Measurements from ENCODE around the gene TFEB.
"Not testable (repeated sequence)": the region's sequence is repeated elsewhere in the genome, so short reads cannot be mapped to it uniquely, and the experiment has no call there.

The TFEB gene

DNA sequence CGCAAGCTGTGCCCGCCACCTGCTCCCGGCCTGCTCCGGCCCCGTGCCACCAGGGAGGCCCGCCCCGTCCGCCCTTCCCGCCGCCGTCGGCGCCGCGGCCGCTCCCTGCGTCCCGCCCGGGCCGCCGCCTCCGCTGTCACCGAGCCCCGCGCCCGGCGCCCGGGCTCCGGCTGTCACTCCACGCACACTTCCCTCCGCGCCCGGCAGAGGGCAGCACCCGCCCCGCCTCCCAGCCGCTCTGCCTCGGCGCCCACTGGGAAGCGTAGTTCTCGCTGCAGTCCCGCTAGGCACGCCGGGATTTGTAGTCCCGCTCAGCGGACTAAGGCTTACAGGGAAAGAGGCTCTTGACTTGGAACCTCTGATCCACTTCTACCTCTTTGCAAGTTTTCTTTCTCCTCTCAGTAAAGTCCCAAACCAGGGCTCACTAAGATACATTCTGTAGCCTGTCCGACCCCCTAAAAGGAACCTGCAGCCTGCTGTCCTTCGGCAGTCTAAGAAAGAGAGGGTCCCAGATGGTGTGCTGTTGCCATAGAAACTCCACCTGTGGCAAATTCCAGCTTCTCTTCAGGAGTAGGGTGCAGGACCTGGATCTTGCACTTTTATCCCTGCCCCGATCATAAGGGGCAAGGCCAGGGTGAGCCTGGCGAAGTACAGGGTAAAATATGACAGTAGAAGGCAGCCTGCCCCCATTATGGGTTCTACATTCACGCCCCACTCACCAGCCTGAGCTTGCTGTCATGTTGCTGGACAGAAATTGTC is at the start of gene TFEB:
TSS of gene TFEB (minus strand) at position 182 of the 759 bp plus-strand sequence. CDS start 44,395 bp downstream, outside the sequence.
- DNase-seq (ENCODE audit: low read depth): peak; percentile 79

DNA sequence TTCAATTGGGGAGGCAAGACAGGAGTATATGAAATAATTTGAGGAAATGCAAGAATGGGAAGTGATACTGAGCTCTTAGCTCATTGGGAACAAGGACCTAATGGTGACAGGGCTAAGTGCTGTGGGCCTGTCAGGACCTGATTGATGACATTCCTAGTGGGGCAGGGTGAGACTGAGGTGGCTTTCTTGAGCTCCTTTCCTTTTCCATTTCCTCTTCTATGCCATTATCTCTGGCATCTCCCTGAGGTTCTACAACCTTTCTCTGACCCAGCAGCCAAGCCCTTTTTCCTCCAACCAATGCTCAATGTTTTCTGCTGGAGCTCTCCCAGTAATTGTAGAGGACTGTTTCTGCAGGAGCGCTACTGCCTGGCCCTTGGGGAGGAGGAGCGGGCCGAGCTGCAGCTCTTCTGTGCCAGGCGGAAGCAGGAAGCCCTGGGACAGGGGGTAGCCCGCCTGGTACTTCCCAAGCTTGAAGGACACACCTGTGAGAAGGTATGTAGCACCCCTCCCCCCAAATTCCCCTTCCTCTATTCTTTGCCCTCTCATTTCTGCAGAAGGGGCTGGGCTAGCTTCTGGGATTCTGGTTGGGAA is 49.3 kb upstream of the TFEB start:
- no peak for DNase-seq (ENCODE audit: low read depth)

GRCh38 chr6:41783106-41783780 is 47.8 kb upstream of the TFEB start:
- no peak for DNase-seq (ENCODE audit: low read depth)

DNA sequence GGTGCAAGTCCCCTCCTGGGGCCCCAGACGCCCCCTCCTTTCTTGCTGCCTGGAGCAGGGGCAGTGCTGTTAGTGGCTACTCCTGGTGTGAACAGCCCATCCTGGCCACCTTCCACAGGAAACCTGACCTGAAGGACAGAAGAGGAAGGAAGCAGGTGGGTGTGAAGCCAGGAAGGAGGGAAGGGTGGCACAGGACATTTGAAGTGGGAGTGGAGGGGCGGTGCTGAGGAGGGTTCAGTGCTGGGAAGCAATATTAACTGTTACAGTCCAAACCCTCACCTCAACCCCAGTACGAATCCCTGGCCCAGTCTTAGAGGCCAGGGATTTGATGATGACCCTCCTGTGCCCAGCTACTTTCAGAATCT is 45.9 kb upstream of the TFEB start:
- DNase-seq (ENCODE audit: low read depth): no peak

DNA sequence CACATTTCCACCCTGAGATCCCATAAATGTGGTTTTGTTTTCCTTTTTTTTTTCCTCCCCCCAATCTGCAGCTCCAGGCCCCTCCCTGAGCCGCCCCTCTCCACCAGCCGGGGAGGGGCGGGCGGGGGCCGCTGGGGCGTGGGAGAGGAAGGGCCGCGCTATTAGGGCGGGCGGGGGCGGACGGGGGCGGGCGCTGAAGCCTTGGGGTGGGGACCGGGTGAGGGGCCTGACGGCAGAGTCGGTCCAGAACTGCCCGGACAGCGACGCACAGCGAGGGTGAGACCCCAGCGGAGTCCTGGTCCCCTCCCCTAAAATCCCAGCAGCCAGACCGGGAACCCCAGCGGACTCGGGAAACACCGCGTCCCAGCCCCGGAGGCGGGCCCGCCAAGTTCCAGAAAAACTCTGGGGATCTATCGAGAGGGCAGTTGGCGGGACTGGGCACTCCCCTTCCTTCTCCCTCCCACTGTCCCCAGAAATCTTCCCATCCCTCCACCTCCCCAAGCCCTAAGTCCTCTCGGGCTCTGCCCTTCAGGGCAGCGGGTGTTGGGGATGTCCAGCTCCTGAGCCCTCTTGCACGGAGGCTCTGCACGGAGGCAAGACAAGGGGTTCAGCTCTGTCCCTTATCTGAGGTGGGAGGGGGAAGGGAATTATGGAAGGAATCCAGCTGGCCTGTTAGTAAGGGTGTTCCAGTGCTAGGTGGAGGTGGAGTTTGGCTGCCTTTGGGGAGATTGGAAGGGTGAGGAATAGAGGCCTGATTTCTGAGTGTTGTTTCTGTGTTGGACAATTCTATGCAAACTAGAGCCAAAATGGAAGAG is 45.4 kb upstream of the TFEB start, which contains the start of gene PRICKLE4:
TSS of gene PRICKLE4 (plus strand) at position 232 of the 815 bp plus-strand sequence. CDS start 2,692 bp downstream, outside the sequence.
- no peak for DNase-seq (ENCODE audit: low read depth)

- peak; percentile 92 for DNase-seq (ENCODE audit: low read depth)
These were observed 44.6 kb upstream of the TFEB start, which contains the start of gene FRS3 for GRCh38 chr6:41779788-41780550. Gene FRS3 (minus strand): TSS chr6:41779900. CDS start chr6:41776987, 2,913 bp downstream.

DNA sequence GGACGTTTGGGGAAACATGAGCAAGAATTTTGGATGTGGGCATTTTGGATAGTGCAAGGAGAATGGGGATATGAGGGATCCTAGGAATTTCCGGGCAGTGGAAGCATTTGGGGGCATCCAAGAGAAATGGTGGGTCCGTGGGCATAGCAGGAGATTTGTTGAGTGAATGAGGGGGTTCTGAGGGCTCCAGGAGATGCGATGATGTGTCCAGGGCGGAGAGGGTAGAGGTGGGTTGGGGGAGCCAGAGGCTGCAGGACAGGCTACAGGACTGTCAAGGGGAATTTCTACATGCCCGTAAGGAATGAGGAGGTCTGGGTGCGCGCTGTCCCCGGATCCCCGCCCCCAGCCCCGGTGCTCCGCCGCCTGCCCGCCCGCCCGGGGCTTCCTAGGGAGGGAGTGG is 43.9 kb upstream of the TFEB start:
- no peak for DNase-seq (ENCODE audit: low read depth)

GRCh38 chr6:41778895-41779294 is 43.5 kb upstream of the TFEB start:
- no peak for DNase-seq (ENCODE audit: low read depth)

GRCh38 chr6:41777551-41778285 is 42.3 kb upstream of the TFEB start:
- DNase-seq (ENCODE audit: low read depth): no peak

DNA sequence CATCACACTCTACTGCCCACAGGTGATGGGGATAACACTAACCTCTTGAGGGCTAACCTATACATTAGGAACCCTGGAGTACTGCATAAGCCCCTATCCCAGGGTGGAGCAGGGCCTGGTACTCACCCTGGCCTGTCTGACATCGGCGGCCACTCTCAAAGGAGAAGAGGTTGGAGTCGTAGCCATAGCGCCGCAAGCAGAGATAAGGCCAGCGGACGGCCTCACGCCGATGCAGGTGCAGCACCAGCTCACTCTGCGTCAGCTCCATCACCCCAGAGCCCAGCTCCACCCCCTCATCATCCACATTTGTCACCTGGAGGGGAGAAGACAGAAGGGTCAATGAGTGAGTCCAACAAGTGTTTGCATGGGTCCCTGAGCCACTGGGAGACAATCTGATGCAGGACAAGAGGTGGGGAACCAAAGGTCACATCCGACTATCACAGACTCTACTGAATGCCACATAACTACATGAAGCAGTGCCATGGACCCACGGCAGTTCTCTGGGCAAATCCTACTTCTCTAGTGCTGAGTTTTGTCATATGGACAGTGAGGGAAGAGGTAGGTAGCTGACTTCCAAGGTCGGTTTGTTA is 40.0 kb upstream of the TFEB start:
- no peak for DNase-seq (ENCODE audit: low read depth)

- no peak for DNase-seq (ENCODE audit: low read depth)
These were observed 39.4 kb upstream of the TFEB start for GRCh38 chr6:41774841-41775240.

DNA sequence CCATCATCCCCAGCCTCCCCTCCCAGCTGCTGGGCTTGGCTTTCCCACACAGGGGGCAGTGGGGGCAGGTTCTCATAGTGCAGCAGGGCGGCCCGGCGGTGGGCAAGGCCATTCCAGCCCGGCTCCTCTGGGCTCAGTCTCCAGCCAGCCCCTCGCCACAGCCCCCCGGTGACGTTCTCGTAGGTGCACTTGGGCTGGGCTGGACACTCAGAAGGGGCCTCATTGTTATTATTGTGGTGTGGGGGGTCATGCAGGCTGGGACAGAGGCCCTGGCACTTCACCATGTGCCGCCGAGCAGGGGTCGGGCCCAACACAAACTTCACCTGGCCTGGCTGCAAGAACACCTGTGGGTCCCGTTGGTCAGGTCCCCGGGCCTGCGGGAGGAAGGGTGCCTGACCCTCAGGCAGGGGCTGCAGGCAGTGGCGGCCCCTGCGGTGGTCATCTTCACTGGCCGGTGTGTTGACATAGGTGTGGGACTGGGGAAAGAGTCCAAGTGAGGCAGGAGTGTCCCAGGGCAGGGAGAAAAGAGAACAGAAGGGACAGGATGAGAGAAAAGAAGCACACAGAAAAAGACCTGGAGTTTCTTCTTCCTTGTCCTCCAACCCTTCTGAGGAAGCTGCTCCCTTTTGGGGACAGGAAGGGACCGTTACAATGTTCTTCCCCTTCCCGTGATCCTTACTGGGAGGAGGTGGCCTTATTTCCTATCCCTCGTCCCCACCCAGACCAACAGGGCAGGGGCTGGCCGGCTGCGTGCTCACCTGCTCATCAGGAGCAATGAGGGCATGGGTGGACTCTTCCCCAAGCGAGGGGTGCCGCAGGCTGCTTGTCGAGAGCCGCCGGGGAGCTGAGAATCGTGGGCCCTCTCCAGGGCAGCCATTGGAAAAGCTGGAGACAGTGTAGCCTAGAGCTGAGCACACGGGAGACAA is 35.9 kb upstream of the TFEB start:
- DNase-seq (ENCODE audit: low read depth): no peak

GRCh38 chr6:41770381-41771057 is 35.1 kb upstream of the TFEB start:
- no peak for DNase-seq (ENCODE audit: low read depth)

- no peak for DNase-seq (ENCODE audit: low read depth)
These were observed 34.0 kb upstream of the TFEB start for GRCh38 chr6:41769376-41769775.

DNA sequence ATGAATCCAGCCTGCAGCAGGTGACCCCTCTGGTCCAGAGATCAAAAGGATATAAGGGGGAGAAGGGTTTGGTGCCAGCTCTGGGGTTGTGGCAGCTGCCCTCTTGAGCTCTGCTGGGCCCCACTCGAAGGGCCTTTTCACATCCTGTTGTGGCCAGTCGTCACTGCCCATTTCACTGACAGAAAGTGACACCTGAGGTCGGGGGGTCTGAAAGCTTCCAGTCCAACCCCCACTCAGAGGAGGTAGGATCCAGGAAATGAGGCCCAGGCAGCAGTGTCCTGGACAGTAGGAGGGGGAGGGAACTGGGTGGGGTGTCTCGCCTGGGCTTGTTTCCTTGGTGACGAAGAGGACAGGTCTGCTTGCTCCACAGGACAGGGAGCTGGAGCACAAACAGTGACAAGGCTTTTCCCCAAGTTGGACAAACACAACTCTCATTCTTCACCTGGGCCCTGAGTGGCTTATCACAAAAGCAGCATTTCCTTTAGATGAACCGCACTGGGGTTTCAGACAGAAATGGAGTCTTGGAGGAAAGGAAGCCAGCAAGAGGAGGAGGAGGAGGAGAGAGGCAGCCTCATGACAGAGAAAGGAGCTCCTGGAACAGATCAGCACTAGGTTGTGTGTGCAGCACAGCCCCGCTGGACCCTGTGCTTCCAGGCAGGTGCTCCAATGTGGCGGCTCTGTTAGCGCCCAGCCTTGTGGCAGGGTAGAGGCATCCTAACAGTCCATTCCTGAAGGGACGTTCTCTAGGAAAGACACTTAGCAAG is 33.3 kb upstream of the TFEB start:
- no peak for DNase-seq (ENCODE audit: low read depth)

- peak; percentile 54 for DNase-seq (ENCODE audit: low read depth)
These were observed 31.9 kb upstream of the TFEB start for GRCh38 chr6:41767112-41767833.

- DNase-seq (ENCODE audit: low read depth): not testable (repeated sequence)
These were observed 30.7 kb upstream of the TFEB start for GRCh38 chr6:41766043-41766664.
